Measurements from ENCODE around the gene SRMS.

The SRMS gene

GRCh38 chr20:63547725-63548480, at the start of gene SRMS:
Gene SRMS, minus strand, starts transcription at chr20:63547749. Its CDS starts 286 bp downstream, at chr20:63547463.
- no peak for DNase-seq

GRCh38 chr20:63596423-63596822, 48.9 kb upstream of the SRMS start:
- no peak for DNase-seq

GRCh38 chr20:63595416-63596127, 48.0 kb upstream of the SRMS start:
- no peak for DNase-seq

- DNase-seq, result no peak
These were observed 46.6 kb upstream of the SRMS start for GRCh38 chr20:63594043-63594561.

GRCh38 chr20:63592661-63593060, 45.1 kb upstream of the SRMS start:
- no peak for DNase-seq

GRCh38 chr20:63591786-63592355, 44.3 kb upstream of the SRMS start:
- no peak for DNase-seq

GRCh38 chr20:63591147-63591533, 43.6 kb upstream of the SRMS start:
- no peak for DNase-seq

GRCh38 chr20:63590218-63591146, 42.9 kb upstream of the SRMS start:
- DNase-seq, result no peak

GRCh38 chr20:63589261-63590217, 42.0 kb upstream of the SRMS start:
- no peak for DNase-seq

- no peak for DNase-seq
These were observed 41.1 kb upstream of the SRMS start for GRCh38 chr20:63588641-63589041.

GRCh38 chr20:63587776-63588591, 40.4 kb upstream of the SRMS start:
- DNase-seq, result no peak

GRCh38 chr20:63587256-63587655, 39.7 kb upstream of the SRMS start:
- no peak for DNase-seq

- DNase-seq, result no peak
These were observed 39.2 kb upstream of the SRMS start for GRCh38 chr20:63586797-63587196.

GRCh38 chr20:63585616-63586565, 38.3 kb upstream of the SRMS start:
- DNase-seq, result no peak

GRCh38 chr20:63582382-63583063, 35.0 kb upstream of the SRMS start:
- no peak for DNase-seq

GRCh38 chr20:63580796-63581461, 33.4 kb upstream of the SRMS start:
- peak; percentile 76 for DNase-seq

- no peak for DNase-seq
These were observed 31.6 kb upstream of the SRMS start for GRCh38 chr20:63579017-63579694.

Data from activated CD4-positive, alpha-beta T cell treated with anti-CD3 and anti-CD28 coated beads, Interleukin-2, amount 50 U/mL, for 1 hour (primary cell).